Ishikawa (cell line): ENCODE measurements around the gene EML6.

Source experiments
- CEBPB ChIP-seq: IDR thresholded peaks from 2 replicates; pipeline ENCODE4 v1.6.1; 2012
- CREB1 ChIP-seq: IDR thresholded peaks from 2 replicates; pipeline ENCODE4 v1.6.1; 2012; ENCODE audit warnings: low read depth
- EGR1 ChIP-seq: IDR thresholded peaks from 2 replicates; pipeline ENCODE4 v1.6.1; 2012
- EP300 ChIP-seq: IDR thresholded peaks from 2 replicates; pipeline ENCODE4 v1.6.1; 2012; ENCODE audit warnings: borderline replicate concordance
- FOXM1 ChIP-seq: IDR thresholded peaks from 2 replicates; pipeline ENCODE4 v1.6.1; 2012; ENCODE audit warnings: low read depth, borderline replicate concordance
- MAX ChIP-seq: IDR thresholded peaks from 2 replicates; pipeline ENCODE4 v1.6.1; 2012
- RAD21 ChIP-seq: IDR thresholded peaks from 2 replicates; pipeline ENCODE4 v1.6.1; 2012; ENCODE audit warnings: low read depth
- TAF1 ChIP-seq: IDR thresholded peaks from 2 replicates; pipeline ENCODE4 v1.6.1; 2012; ENCODE audit warnings: low read depth, mild to moderate bottlenecking
- TCF12 ChIP-seq: IDR thresholded peaks from 2 replicates; pipeline ENCODE4 v1.6.1; 2012; ENCODE audit warnings: low read depth
- TEAD4 ChIP-seq: IDR thresholded peaks from 2 replicates; pipeline ENCODE4 v1.6.1; 2012
- YY1 ChIP-seq: IDR thresholded peaks from 2 replicates; pipeline ENCODE4 v1.6.1; 2012; ENCODE audit warnings: low read depth
- TF ChIP-seq, protein P1 (sequence below): IDR thresholded peaks from 2 replicates; pipeline ENCODE4 v1.6.1; 2012; ENCODE audit warnings: low read depth, mild to moderate bottlenecking
- TF ChIP-seq, protein P2 (sequence below): IDR thresholded peaks from 2 replicates; pipeline ENCODE4 v1.6.1; 2012

- TF ChIP-seq CEBPB (no peak), EP300 (no peak), YY1 (no peak), MAX (no peak), TAF1 (no peak), TCF12 (no peak), RAD21 (peak; percentile 54; the same call in 1 of the 2 replicates), FOXM1 (no peak), EGR1 (no peak), CREB1 (no peak), TEAD4 (no peak)
- TF ChIP-seq, protein P1, sequence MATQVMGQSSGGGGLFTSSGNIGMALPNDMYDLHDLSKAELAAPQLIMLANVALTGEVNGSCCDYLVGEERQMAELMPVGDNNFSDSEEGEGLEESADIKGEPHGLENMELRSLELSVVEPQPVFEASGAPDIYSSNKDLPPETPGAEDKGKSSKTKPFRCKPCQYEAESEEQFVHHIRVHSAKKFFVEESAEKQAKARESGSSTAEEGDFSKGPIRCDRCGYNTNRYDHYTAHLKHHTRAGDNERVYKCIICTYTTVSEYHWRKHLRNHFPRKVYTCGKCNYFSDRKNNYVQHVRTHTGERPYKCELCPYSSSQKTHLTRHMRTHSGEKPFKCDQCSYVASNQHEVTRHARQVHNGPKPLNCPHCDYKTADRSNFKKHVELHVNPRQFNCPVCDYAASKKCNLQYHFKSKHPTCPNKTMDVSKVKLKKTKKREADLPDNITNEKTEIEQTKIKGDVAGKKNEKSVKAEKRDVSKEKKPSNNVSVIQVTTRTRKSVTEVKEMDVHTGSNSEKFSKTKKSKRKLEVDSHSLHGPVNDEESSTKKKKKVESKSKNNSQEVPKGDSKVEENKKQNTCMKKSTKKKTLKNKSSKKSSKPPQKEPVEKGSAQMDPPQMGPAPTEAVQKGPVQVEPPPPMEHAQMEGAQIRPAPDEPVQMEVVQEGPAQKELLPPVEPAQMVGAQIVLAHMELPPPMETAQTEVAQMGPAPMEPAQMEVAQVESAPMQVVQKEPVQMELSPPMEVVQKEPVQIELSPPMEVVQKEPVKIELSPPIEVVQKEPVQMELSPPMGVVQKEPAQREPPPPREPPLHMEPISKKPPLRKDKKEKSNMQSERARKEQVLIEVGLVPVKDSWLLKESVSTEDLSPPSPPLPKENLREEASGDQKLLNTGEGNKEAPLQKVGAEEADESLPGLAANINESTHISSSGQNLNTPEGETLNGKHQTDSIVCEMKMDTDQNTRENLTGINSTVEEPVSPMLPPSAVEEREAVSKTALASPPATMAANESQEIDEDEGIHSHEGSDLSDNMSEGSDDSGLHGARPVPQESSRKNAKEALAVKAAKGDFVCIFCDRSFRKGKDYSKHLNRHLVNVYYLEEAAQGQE, result no peak
- TF ChIP-seq, protein P2, sequence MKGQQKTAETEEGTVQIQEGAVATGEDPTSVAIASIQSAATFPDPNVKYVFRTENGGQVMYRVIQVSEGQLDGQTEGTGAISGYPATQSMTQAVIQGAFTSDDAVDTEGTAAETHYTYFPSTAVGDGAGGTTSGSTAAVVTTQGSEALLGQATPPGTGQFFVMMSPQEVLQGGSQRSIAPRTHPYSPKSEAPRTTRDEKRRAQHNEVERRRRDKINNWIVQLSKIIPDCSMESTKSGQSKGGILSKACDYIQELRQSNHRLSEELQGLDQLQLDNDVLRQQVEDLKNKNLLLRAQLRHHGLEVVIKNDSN, result no peak
Observed at GRCh38 chr2:54763636-54764291, 40.3 kb downstream of the EML6 start.
